Spleen (tissue), 7 donors: Measurements from ENCODE around the gene ZNF77.

Experiments
- POLR2A ChIP-seq, 3 donors: fragments of 450-650 bp; IDR thresholded peaks; one replicate each; pipeline ENCODE4 v1.5.1; 2017; ENCODE audit warnings: antibody characterized with exemption in 3 of 3, mild to moderate bottlenecking in 1 of 3
- POLR2AphosphoS5 ChIP-seq, 3 donors: sonication (generic); formaldehyde crosslinking; IDR thresholded peaks; one replicate each; pipeline ENCODE4 v1.5.1; 2017; ENCODE audit warnings: antibody characterized with exemption in 3 of 3
- TF ChIP-seq, protein P1 (sequence below), 11 experiments: fragments of 200-600 bp in 7 of 11; fragments of 450-650 bp in 4 of 11; sonication (generic) in 4 of 11; IDR thresholded peaks in 8 of 11; conservative IDR thresholded peaks in 3 of 11; 1 replicate in 7 of 11; 2 replicates in 4 of 11; pipeline versions ENCODE4 v1.4.0 to v1.8.0; 2016 to 2021; ENCODE audit warnings: antibody characterized with exemption in 11 of 11, inconsistent platforms in 4 of 11, mild to moderate bottlenecking in 1 of 11
- donor health status: DM: no; HTN: no; CAD: no; lungs with moderate emphysema.
- donor health status: DM: no; HTN: no; CAD: no.
- donor health status: DM: no; HTN: no; CAD: no.

DNA sequence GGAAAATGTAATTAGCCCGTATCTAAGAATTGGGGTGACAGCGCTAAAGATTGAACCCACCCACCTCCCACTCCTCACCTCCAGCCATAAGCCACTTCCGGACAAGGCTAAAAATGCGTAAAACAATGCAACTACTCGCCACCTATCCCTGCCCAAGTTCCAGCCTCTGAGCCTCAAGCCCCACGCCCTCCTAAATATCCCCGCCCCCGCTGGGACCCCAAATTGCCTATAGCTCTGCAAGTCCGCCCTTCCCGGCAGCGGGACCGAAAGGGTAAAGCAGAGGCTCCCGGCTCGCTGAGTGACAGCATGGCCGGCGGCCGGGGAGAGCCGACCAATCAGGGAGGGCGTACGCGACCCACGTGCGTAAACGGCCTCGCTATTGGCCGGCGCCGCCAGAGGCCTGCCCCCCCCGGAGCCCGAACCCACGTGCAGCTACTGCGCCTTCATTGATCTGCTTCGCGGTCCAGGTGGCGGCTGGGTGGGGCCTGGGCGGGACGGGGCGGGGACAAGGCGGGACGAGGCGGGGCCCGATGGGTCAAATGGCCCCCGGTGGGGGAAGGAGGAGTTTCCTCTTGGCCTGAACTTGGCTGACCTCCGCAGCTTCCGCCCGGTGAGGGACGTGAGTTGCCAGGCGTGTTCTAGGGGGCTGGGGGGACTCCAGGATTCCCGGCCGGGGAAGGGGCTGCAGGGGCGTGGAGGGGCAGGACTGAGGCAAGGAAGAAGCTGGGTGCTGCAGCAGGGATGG, 32.4 kb upstream of the ZNF77 start, which contains the start of gene TLE6:
- TF ChIP-seq POLR2A (IDR thresholded peaks at IDR 0.05) (no peak), POLR2AphosphoS5 (IDR thresholded peaks at IDR 0.05) (peak; percentile 34 to 81 (median 72))
- TF ChIP-seq, protein P1, sequence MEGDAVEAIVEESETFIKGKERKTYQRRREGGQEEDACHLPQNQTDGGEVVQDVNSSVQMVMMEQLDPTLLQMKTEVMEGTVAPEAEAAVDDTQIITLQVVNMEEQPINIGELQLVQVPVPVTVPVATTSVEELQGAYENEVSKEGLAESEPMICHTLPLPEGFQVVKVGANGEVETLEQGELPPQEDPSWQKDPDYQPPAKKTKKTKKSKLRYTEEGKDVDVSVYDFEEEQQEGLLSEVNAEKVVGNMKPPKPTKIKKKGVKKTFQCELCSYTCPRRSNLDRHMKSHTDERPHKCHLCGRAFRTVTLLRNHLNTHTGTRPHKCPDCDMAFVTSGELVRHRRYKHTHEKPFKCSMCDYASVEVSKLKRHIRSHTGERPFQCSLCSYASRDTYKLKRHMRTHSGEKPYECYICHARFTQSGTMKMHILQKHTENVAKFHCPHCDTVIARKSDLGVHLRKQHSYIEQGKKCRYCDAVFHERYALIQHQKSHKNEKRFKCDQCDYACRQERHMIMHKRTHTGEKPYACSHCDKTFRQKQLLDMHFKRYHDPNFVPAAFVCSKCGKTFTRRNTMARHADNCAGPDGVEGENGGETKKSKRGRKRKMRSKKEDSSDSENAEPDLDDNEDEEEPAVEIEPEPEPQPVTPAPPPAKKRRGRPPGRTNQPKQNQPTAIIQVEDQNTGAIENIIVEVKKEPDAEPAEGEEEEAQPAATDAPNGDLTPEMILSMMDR (IDR thresholded peaks at IDR 0.05 in 8 of 11, conservative IDR thresholded peaks at IDR 0.05 in 3 of 11): no peak
